ENCODE data around the gene PBX2.
"Not testable (repeated sequence)": the region's sequence is repeated elsewhere in the genome, so short reads cannot be mapped to it uniquely, and the experiment has no call there.

Gene PBX2

GRCh38 chr6:32190054-32190851 lies at the start of gene PBX2:
PBX2 (minus strand) TSS chr6:32190202; CDS start chr6:32189915, 287 bp downstream.
- peak in 3 of 4 experiments; percentile 22 to 78 (median 68) for DNase-seq

DNA sequence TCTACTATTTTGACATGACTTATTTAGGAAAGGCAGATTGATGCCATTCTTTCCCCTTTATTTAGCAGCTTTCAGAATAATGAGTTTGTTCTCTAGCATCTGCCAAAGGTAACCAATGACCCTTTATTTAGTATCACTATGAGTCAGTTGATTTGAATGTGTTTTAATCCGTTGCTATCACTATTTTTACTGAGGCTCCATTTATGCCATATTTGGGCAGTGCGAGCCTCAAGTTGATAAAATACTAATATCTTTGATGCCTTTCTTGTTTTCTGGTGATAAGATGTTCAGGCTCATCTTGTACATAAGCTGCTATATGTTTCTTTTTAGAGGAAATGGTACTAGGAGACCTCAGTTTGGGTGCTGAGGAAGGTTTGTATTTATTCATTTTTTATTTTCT lies 49.5 kb upstream of the PBX2 start:
- no peak for DNase-seq

- no peak for DNase-seq
Measured at GRCh38 chr6:32234934-32235333, 44.9 kb upstream of the PBX2 start.

DNA sequence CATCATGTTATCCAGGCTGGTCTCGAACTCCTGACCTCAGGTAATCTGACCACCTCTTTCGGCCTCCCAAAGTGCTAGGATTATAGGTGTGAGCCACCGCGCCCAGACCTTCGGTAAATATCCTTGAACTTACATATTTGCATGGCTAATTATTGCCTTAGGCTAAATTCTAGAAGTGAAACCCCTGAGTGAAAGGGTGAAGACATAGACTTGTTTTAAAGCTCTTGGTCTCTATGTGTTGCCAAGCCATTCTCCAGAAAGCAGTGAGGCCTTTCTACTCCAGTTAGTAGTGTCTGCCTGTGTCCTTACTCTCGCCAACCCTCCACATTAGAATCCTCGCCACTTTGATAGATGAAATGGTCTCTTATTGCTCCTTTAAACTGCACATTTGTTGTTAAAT lies 36.4 kb upstream of the PBX2 start:
- DNase-seq = no peak

GRCh38 chr6:32224696-32225095 lies 34.7 kb upstream of the PBX2 start:
- DNase-seq = no peak

DNA sequence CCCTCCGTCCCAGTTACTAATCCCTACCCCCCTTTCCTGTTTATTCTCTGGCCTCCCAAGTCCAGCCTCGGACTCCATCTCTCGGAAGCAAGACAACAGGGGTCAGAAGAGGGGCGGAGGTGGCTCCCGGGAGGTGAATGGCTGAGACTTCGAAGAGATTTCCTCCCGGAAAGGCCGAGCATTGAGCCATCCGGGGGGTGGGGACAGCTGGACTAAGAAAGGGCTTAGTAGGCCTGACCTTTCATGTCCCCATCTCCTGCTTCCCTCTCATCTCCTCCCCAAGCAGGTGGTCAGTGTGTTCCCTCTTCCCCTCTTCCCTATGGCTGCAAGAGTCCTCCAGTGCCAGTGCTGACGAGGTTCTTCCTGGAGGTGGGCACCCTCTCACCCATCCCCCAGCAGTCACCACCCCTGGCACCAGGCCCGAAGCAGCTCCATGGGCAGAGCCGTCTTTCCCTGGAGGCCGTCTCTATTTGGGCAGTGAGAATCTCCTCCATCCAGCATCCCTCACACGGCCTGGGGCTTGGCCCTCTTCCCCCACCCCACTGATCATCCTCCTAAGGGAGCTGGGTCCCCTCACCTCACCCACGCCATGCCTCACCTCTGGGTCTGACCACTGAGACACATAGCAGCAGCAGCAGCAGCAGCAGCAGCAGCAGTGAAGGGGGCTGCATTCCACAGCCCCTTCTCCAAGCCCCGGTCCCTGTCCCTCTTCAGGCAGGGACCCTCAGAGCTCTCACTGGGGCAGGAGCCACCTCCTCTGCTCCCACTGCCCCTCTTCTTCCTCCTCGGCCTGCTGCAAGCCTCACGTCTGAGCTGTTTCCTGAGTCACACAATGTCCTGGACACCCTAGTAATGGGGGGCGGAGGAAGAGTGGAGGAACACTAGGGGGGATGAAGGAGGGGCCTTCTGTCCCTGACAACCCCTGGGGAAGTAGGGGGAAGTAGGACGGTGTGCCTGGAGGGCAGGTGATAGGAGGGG lies 33.5 kb upstream of the PBX2 start, which contains the start of gene NOTCH4:
Gene NOTCH4 (minus strand): TSS at position 810 of the 978 bp plus-strand sequence. CDS start 139 bp downstream, at position 671.
- no peak for DNase-seq

- no peak for DNase-seq
Measured at GRCh38 chr6:32222333-32223230, 32.6 kb upstream of the PBX2 start.

DNA sequence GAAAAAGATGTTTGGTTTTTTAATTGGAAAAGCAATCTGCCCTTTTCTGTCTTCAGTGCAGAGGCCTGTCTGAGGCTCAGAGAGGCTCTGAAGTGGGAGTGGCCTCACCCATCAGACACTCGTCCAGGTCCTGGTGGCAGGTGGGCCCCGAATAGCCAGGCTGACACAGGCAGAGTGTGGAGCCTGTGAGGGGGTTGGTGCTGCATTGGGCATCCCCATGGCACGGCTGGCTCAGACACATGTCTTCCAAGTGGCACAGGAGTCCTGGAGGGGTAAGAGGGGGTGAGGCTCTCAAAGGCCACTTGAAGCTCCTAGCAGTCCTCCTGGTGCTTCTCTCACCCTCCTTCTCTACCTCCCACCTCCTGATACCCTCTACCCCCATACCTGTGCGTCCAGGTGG lies 30.0 kb upstream of the PBX2 start:
- no peak for DNase-seq

- no peak for DNase-seq
Measured at GRCh38 chr6:32218167-32218566, 28.2 kb upstream of the PBX2 start.

GRCh38 chr6:32216998-32217397 lies 27.0 kb upstream of the PBX2 start:
- no peak for DNase-seq

GRCh38 chr6:32216285-32216684 lies 26.3 kb upstream of the PBX2 start:
- no peak for DNase-seq

DNA sequence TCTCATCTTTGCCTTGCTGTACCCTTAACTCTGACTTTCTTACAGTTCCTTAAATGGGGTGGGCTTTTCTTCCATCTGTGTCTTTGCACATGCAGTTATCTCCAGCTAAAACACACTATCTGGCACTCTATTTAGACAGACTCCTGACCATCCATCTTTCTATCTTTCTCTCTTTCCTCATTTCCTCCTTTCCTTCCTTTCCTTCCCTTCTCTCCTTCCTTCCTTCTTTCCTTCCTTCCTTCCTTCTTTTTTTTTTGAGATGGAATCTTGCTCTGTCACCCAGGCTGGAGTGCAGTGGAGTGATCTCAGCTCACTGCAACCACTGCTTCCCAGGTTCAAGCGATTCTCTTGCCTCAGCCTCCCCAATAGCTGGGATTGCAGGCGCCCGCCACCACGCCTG lies 25.6 kb upstream of the PBX2 start:
- DNase-seq = no peak

- DNase-seq = no peak
Measured at GRCh38 chr6:32214126-32214525, 24.1 kb upstream of the PBX2 start.

DNA sequence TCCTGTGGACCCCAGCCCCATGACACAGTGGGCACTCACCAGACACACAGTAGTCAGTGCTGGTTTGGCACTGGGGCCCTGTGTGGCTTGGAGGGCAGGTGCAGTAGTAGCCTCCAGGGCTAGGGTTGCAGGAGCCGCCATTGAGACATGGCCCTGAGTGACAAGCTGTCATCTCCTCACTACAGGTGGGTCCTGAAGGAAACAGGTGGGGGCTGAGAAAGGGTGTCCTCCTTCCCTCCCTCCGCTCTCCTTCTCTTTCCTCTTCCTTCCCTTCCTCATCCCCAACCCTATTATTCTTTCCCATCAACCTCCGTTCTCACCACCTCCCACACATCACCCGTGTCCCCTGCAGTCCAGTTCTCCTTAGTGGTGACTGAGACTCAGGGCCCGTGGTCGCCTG lies 23.6 kb upstream of the PBX2 start:
- DNase-seq = no peak

DNA sequence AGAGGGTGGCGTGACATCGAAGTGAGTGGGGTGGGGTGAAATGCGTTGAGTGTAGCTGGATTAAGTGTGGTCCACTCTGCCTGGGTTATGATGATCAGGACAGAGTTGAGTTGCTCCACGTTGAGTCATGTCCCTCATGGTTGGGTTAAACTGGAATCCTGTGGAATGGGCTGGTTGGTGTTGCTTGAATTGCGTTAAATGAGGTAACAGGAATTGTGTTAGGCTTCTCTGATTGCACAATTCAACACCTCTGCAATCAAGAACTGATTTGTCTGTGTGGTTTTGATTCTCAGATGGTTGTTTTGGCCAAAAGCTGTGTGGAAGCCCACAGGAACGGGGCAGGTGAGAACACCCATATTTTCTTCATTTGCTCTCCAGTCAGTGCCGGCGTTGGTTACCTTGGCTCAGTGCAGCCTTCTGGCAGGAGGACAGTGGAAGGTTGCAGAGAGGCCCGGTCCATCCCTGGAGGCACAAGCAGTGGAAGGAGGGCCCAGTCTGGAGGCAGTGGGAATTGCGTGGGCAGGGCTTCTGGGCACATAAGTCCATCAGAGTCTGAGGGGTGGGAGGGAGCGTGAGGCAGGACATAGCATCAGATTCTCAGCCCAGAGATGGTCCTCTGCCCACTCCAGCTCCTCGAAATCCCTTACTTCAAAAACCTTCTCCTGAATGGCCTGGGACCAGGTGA lies 22.2 kb upstream of the PBX2 start:
- DNase-seq = no peak

- not testable (repeated sequence) for DNase-seq
Measured at GRCh38 chr6:32211432-32211831, 21.4 kb upstream of the PBX2 start.

DNA sequence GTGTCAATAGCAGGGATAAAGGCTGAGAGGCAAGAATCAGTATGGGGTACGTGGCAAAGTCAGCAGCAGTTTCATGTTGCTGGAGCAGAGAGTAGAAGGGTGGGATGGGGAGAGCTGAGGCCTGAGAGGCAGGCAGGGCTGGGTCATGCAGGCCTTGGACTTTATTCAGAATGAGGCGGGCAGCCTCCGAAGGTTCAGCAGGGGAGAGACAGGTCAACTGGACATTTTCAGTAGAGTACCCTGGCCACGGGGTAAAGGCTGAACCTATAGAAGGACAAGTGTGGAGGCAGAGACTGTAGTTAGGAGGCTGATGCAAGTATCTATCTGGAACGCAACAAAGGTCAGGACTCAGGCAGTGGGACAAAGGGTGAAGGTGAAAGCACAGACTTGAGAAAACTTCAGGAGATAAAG lies 20.2 kb upstream of the PBX2 start:
- DNase-seq = no peak

DNA sequence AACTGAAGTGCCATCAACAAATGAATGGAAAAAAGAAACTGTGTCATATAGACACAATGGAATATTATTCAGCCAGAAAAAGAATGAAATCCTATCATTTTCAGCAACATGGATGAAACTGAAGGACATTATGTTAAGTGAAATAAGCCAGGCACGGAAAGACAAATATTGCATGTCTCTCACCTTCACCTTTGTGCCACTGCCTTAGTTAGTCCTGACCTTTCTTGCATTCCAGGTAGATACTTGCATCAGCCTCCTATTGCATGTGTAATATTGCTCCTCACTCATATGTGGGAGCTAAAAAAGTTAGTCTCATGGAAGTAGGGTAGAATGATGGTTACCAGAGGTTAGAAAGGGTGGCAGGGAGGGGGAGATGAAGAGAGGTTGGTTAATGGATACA lies 19.0 kb upstream of the PBX2 start:
- no peak for DNase-seq

DNA sequence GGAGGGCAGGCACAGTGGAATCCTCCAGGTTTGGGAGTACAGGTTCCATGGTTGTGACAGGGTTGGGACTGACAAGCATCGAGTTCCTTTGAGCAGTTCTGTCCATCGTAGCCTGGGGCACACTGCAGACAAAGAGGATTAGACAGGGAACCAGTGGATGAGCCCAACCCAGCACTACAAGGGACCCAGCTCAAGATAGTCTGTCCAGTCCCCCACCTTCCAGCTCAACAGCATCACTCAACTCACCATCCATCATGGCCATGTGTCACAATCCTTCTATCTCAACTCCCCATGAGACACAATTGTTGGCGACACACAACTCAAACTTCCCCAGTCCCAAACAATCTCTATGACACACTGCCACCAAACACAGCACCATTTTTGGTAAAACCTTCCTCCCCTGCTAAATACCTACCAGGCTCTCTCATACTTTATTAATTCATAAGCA lies 14.3 kb upstream of the PBX2 start:
- DNase-seq = no peak

DNA sequence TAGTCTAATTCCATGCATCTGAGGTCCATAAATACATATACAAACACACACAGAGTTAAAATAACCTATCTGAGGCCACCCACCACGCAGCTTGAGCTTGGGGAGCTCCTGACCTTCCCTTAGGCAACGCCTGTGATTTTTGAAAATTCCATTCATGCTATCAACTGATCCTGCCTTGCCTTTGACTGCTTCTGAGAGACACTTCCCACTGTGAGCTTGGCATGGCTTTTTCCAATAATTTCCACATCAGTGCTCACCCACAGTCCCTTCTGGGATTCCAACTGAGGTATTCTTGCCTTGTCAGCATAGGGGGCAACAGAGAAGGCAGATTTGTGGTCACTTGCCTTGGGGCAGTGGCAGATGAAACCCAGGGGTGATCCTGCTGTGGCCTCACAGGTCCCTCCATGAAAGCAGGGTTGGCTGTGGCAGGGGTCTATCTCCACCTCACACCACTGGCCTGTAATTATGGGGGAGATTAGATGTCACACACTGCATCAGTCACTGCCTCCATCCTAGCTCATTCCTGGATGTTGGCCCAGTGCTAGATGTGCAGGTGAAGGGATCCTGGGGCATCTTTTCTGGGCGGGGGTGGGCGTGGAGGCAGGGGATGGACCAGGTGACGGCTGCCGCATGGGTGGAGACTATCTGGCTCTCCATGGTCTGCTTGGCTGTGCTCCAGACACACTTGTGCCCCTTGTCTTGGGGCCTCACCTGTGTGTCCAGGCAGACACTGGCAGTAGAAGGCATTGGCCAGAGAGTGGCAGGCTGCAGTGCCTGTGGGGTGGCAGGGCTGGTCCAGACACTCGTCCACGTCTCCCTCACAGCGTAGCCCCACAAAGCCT lies 13.6 kb upstream of the PBX2 start:
- DNase-seq = no peak

DNA sequence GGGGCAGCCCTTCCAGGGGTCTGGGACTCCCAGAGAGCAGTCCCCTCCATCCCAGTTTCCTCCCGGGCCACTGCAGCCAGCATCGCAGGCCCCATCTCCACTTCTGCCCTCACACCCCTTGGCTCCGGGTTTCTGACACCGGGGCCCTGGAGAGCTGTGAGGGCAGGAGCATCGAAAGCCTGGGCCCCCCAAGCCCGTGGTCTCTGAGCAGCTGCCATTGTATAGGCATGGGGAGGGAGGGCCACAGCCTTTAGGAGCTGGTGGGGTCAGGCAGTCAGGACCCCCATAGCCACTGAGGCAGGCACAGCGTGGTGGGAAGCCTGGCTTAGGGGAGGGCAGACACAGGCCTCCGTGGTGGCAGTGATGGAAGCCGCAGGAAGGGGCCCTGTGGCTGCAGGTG lies 12.2 kb upstream of the PBX2 start:
- DNase-seq = no peak

All from activated naive CD4-positive, alpha-beta T cell (primary cell).